K562 (cell line): Measurements from ENCODE around the gene TRAF3IP1. TPM values are rescaled to one million over a fixed set of nuclear protein-coding genes. Genes with fewer than 3 reads are reported as not detected.

ENCODE experiments used
- ATAC-seq: fragments of 200-7000 bp; cut with Tn5 transposase; 3 replicates; pipeline ENCODE4 v1.9.1; 2020; ENCODE audit warnings: moderate library complexity
- BruUV-seq: library from RNA; stranded (reverse); fragments of 400-500 nt; replicated peaks from 2 replicates; lab custom pipeline; 2021; lab: Mats Ljungman, UMichigan
- CTCF ChIA-PET: fragments of 300-600 bp; formaldehyde crosslinking; extraction: SDS; loops from one replicate; lab custom pipeline; 2021; ENCODE audit warnings: low intra/inter-chr PET ratio; lab: Yijun Ruan, JAX
- POLR2A ChIA-PET: fragments of 300-600, 350-650 bp; sonication (Branson Sonifier 250); formaldehyde crosslinking; extraction: SDS; loops from one replicate; lab custom pipeline; 2021; ENCODE audit warnings: antibody characterized with exemption, inconsistent platforms; lab: Yijun Ruan, JAX
- DNase-seq, 4 experiments: peaks; one replicate each; pipeline versions ENCODE4 v3.0.0 to v3.0.0-alpha.2; 2011 to 2018; ENCODE audit warnings: low spot score in 3 of 4, mixed read lengths in 3 of 4; ENCODE audit errors: extremely low read depth in 1 of 4
- FAIRE-seq: peaks from 2 replicates; lab custom pipeline; 2011; peaks lifted over from hg19 to GRCh38; lab: Jason Lieb, UNC
- H2AFZ ChIP-seq: 2 replicates; pipeline ENCODE4 v1.6.0; 2011; ENCODE audit warnings: low read depth, low read length, control low read depth, inconsistent platforms
- H3K27ac ChIP-seq: fragments of 200-600 bp; 3 replicates; pipeline ENCODE4 v1.8.0; 2011; ENCODE audit warnings: low read depth, mild to moderate bottlenecking, control low read depth, inconsistent platforms, low read length, moderate library complexity, mixed read lengths; ENCODE audit errors: extremely low read depth
- H3K27me3 ChIP-seq, 2 experiments: fragments of 300-600 bp in 1 of 2; 2 replicates in 1 of 2; 3 replicates in 1 of 2; pipeline versions ENCODE4 v1.6.0 to v1.8.0; 2011; ENCODE audit warnings: inconsistent platforms in 2 of 2, low read length in 2 of 2, mild to moderate bottlenecking in 1 of 2, mixed read lengths in 1 of 2, moderate library complexity in 1 of 2; ENCODE audit not compliant: control insufficient read depth in 2 of 2, insufficient read depth in 2 of 2
- H3K36me3 ChIP-seq: fragments of 300-600 bp; 3 replicates; pipeline ENCODE4 v1.8.0; 2011; ENCODE audit warnings: mild to moderate bottlenecking, low read length, inconsistent platforms; ENCODE audit not compliant: control insufficient read depth, insufficient read depth
- H3K4me1 ChIP-seq, 2 experiments: fragments of 200-600 bp in 1 of 2; replicated peaks in 1 of 2; 2 replicates in 1 of 2; 3 replicates in 1 of 2; pipeline versions ENCODE4 v1.5.1 to v1.8.0; 2011; ENCODE audit warnings: inconsistent platforms in 2 of 2, low read length in 2 of 2, mild to moderate bottlenecking in 1 of 2, mixed read lengths in 1 of 2, moderate library complexity in 1 of 2; ENCODE audit not compliant: control insufficient read depth in 2 of 2, insufficient read depth in 2 of 2
- H3K4me2 ChIP-seq: 2 replicates; pipeline ENCODE4 v1.6.1; 2011; ENCODE audit warnings: low read length, control low read depth, inconsistent platforms, mixed read lengths; ENCODE audit not compliant: insufficient read depth
- H3K4me3 ChIP-seq: fragments of 200-600 bp; sonication (generic), shearing (Covaris generic); 2 replicates; pipeline ENCODE4 v1.5.1; 2016; ENCODE audit warnings: control low read depth, inconsistent platforms
- H3K79me2 ChIP-seq: fragments of 200-600 bp; 3 replicates; pipeline ENCODE4 v1.8.0; 2011; ENCODE audit warnings: low read length, inconsistent platforms; ENCODE audit not compliant: control insufficient read depth, insufficient read depth
- H3K9ac ChIP-seq, 2 experiments: 2 replicates each; pipeline versions ENCODE4 v1.6.0 to v1.6.1; 2011; ENCODE audit warnings: low read depth in 2 of 2, low read length in 2 of 2, control low read depth in 1 of 2, inconsistent platforms in 1 of 2, mild to moderate bottlenecking in 1 of 2, mixed read lengths in 1 of 2; ENCODE audit not compliant: insufficient read depth in 1 of 2
- H3K9me1 ChIP-seq: one replicate; pipeline ENCODE4 v1.6.0; 2011; ENCODE audit warnings: inconsistent platforms, mild to moderate bottlenecking, low read length, moderate library complexity; ENCODE audit not compliant: control insufficient read depth, insufficient read depth
- H3K9me3 ChIP-seq: replicated peaks from 2 replicates; pipeline ENCODE4 v1.5.1; 2011; ENCODE audit warnings: low read depth, low read length, inconsistent platforms; ENCODE audit not compliant: control insufficient read depth, insufficient read depth
- H4K20me1 ChIP-seq: replicated peaks from 2 replicates; pipeline ENCODE4 v1.6.1; 2011; ENCODE audit warnings: low read length, inconsistent platforms, mixed read lengths; ENCODE audit not compliant: control insufficient read depth, insufficient read depth
- ARHGAP35 ChIP-seq: fragments of 450-650 bp; IDR thresholded peaks from 2 replicates; pipeline ENCODE4 v1.6.1; 2018; ENCODE audit not compliant: partially characterized antibody
- CSDE1 ChIP-seq, 2 experiments: fragments of 450-650 bp; IDR thresholded peaks; 2 replicates each; pipeline ENCODE4 v1.6.1; 2016; ENCODE audit warnings: mild to moderate bottlenecking in 1 of 2
- HDAC6 ChIP-seq: IDR thresholded peaks from 2 replicates; pipeline ENCODE4 v1.6.1; 2012; ENCODE audit warnings: low read depth, mild to moderate bottlenecking, control low read depth, inconsistent platforms, low read length, moderate library complexity
- HDGF ChIP-seq: fragments of 450-650 bp; IDR thresholded peaks from 2 replicates; pipeline ENCODE4 v1.6.1; 2016
- HLTF ChIP-seq: fragments of 450-650 bp; IDR thresholded peaks from 2 replicates; pipeline ENCODE4 v1.6.1; 2016
- ILK ChIP-seq: fragments of 450-650 bp; IDR thresholded peaks from 2 replicates; pipeline ENCODE4 v1.6.1; 2016; ENCODE audit warnings: missing genetic modification characterization, low read depth, mild to moderate bottlenecking, missing compliant biosample characterization, moderate library complexity, borderline replicate concordance
- IRF2 ChIP-seq: sonication (generic); formaldehyde crosslinking; IDR thresholded peaks from 2 replicates; pipeline ENCODE4 v1.8.1; 2022; ENCODE audit warnings: mild to moderate bottlenecking, missing genetic modification reagents
- KHSRP ChIP-seq: fragments of 450-650 bp; IDR thresholded peaks from 2 replicates; pipeline ENCODE4 v1.6.1; 2017
- MBD2 ChIP-seq: sonication (generic); IDR thresholded peaks from 2 replicates; pipeline ENCODE4 v1.6.1; 2016; ENCODE audit warnings: low read depth, borderline replicate concordance
- MYNN ChIP-seq, 2 experiments: sonication (generic); formaldehyde crosslinking in 1 of 2; IDR thresholded peaks; 2 replicates each; pipeline versions ENCODE4 v1.5.0 to v1.6.1; 2016 to 2020; ENCODE audit warnings: antibody characterized with exemption in 1 of 2, missing genetic modification reagents in 1 of 2
- NCOA2 ChIP-seq, 2 experiments: fragments of 450-650 bp; IDR thresholded peaks; 2 replicates each; pipeline ENCODE4 v1.6.1; 2018; ENCODE audit warnings: mild to moderate bottlenecking in 2 of 2, moderate library complexity in 1 of 2; ENCODE audit not compliant: partially characterized antibody in 2 of 2
- RCOR1 ChIP-seq, 2 experiments: IDR thresholded peaks; 2 replicates each; pipeline ENCODE4 v1.6.1; 2012; ENCODE audit warnings: low read depth in 2 of 2, low read length in 2 of 2, borderline replicate concordance in 1 of 2, improper control_type of control experiment in 1 of 2
- SNIP1 ChIP-seq: fragments of 450-650 bp; IDR thresholded peaks from 2 replicates; pipeline ENCODE4 v1.7.1; 2017; ENCODE audit warnings: low read depth, mild to moderate bottlenecking
- SOX6 ChIP-seq: fragments of 450-650 bp; IDR thresholded peaks from 2 replicates; pipeline ENCODE4 v1.6.1; 2014; ENCODE audit warnings: mild to moderate bottlenecking
- ZKSCAN1 ChIP-seq: fragments of 150-350 bp; IDR thresholded peaks from 2 replicates; pipeline ENCODE4 v1.6.1; 2016; ENCODE audit warnings: low read depth, low read length
- WGBS: fragments of 100-300 bp; shearing (Covaris generic); methylation state at CpG from one replicate; pipeline ENCODE4 v1.1.6; 2016; ENCODE audit warnings: low coverage, mixed read lengths; ENCODE audit not compliant: insufficient coverage; ENCODE audit errors: missing lambda C conversion rate; 5-methylcytosine and 5-hydroxymethylcytosine counted together
- in situ Hi-C: fragments of 300-500 bp; cut with MboI; formaldehyde crosslinking; loops from 4 replicates; pipeline ENCODE4 v1.15.0; 2018; ENCODE audit warnings: inconsistent platforms, mixed read lengths
- intact Hi-C: fragments of 100-400 bp; cut with micrococcal nuclease; formaldehyde crosslinking; loops from 2 replicates; pipeline ENCODE4 v1.14.2; 2022
- polyA plus RNA-seq, 8 experiments: library from polyadenylated mRNA; depleted of rRNA in 4 of 8; stranded (reverse) in 5 of 8; unstranded in 3 of 8; fragments of >200 nt; fragmentation: Nextera tagmentation in 2 of 8; fragmentation: Illumina TruSeq in 1 of 8; extraction: Ambion mirVana in 2 of 8; extraction: Trizol in 1 of 8; gene quantifications; 2 replicates each; pipeline versions ENCODE4 v1.2.1 to v1.2.3, GENCODE V29; 2011 to 2014; ENCODE audit warnings: inconsistent platforms in 1 of 8, missing spikeins in 1 of 8
- total RNA-seq, 7 experiments: library from RNA; depleted of rRNA in 6 of 7; stranded (reverse); fragments of >200 nt in 6 of 7; fragmentation: Illumina TruSeq in 2 of 7; extraction: Trizol in 2 of 7; gene quantifications; 2 replicates each; pipeline versions ENCODE4 v1.2.1 to v1.2.3, GENCODE V29; 2011 to 2021; ENCODE audit warnings: low replicate concordance in 1 of 7
- TF ChIP-seq, protein P1 (sequence below), 2 experiments: IDR thresholded peaks in 1 of 2; conservative IDR thresholded peaks in 1 of 2; 2 replicates each; pipeline ENCODE4 v1.6.1; 2016; ENCODE audit warnings: low read depth in 2 of 2, mild to moderate bottlenecking in 1 of 2, missing compliant biosample characterization in 1 of 2, missing genetic modification characterization in 1 of 2, moderate library complexity in 1 of 2

Gene TRAF3IP1
- total and polyA plus RNA-seq, 9 of the 15 experiments (the other 6 are each of a cell fraction or from before 2014, with no cell fraction given) = 1.3 to 7.4 (median 3.4) TPM

DNA sequence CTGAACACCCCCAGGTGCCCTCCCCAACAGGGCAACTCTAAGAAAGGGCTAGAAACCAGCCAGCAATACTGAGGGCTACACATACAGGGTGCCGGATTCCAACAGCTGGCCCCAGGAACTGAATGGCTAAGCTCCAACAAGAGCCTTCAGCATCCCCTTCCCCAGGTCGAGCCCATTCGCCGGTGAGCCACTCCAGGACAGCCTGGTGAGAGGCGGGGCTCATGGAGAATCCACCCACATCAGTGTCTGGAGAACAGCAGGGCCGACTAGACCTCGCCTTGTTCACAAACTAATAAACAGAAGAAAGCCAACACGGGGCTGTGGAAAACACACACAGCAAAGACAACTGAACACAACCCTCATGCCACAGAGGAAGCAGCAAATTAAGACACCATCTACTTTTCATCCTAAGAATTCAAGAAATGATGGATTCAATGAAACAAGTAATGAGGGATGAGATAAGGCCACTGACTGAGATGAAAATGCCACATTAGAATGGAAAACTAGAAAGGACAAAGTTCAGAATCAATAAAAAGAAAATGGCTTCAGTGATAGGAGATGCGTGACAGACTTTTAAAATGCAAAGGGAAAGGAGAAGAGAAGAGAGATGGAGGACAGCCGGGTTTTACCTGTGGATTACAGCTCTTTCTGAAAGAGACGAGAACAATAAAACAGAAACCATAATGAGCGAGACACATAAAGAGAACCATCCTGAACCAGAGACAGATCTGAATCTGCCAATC, 40.1 kb upstream of the TRAF3IP1 start:
- ATAC-seq = no peak
- Histone ChIP-seq H4K20me1 (no peaks in the 10 kb centered on the region), H3K36me3 (peaks cover 16% of the 10 kb centered on the region; the same call in 1 of the 3 replicates), H3K4me3 (no peak overlapping the region), H2AFZ (no peak overlapping the region), H3K9ac (no peak overlapping the region), H3K4me2 (no peak overlapping the region), H3K79me2 (peaks cover 21% of the 10 kb centered on the region), H3K27me3 (no peaks in the 10 kb centered on the region), H3K27ac (no peak overlapping the region), H3K9me1 (no peaks in the 10 kb centered on the region), H3K9me3 (no peaks in the 10 kb centered on the region), H3K4me1 (peaks cover 0 to 20% of the 10 kb centered on the region in 2 experiments; a peak in 2 of 5 replicates)
- ChIA-PET POLR2A (interaction anchor here (0.8 kb wide), 1 partner anchor 9 kb away, joined by 4 read pairs; no protein-coding TSS in a partner anchor), CTCF (no interaction called here)
- intact Hi-C loops (no loop called here), in situ Hi-C loops (no loop called here)
- BruUV-seq = no TSS peak
- 76% methylated on average over 10 of the region's 12 CpGs for WGBS
- no peak for TF ChIP-seq MBD2
- TF ChIP-seq MYNN (IDR thresholded peaks at IDR 0.05) = no peak
- no peak for TF ChIP-seq MYNN (CRISPR knock-in tag; IDR thresholded peaks at IDR 0.05)
- TF ChIP-seq CSDE1 (IDR thresholded peaks at IDR 0.05) = no peak
- TF ChIP-seq HDAC6 = no peak
- no peak for TF ChIP-seq IRF2 (CRISPR knock-in tag)
- no peak for TF ChIP-seq RCOR1 (IDR thresholded peaks at IDR 0.05; ENCODE audit: borderline replicate concordance in 1 of 2, low read depth in 2 of 2, low read length in 2 of 2)
- TF ChIP-seq HLTF = no peak
- TF ChIP-seq ARHGAP35 = no peak
- no peak for TF ChIP-seq NCOA2 (IDR thresholded peaks at IDR 0.05; ENCODE audit: partially characterized antibody in 2 of 2)
- no peak for TF ChIP-seq ILK (tag)
- TF ChIP-seq KHSRP = no peak
- TF ChIP-seq, protein P1, sequence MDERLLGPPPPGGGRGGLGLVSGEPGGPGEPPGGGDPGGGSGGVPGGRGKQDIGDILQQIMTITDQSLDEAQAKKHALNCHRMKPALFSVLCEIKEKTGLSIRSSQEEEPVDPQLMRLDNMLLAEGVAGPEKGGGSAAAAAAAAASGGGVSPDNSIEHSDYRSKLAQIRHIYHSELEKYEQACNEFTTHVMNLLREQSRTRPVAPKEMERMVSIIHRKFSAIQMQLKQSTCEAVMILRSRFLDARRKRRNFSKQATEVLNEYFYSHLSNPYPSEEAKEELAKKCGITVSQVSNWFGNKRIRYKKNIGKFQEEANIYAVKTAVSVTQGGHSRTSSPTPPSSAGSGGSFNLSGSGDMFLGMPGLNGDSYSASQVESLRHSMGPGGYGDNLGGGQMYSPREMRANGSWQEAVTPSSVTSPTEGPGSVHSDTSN (CRISPR knock-in tag; IDR thresholded peaks at IDR 0.05; ENCODE audit: low read depth) = no peak
- TF ChIP-seq, protein P1 (tag; conservative IDR thresholded peaks at IDR 0.05; ENCODE audit: low read depth) = no peak
- TF ChIP-seq HDGF = no peak
- TF ChIP-seq ZKSCAN1 = no peak
- no peak for TF ChIP-seq SNIP1
- TF ChIP-seq SOX6 = no peak
- no peak for DNase-seq
- FAIRE-seq = no peak
